ENCODE data around the gene PRKCA. TPM values are rescaled to one million over a fixed set of nuclear protein-coding genes. Genes with fewer than 3 reads are reported as not detected.
"Not testable (repeated sequence)": the region's sequence is repeated elsewhere in the genome, so short reads cannot be mapped to it uniquely, and the experiment has no call there.

PRKCA gene
- total RNA-seq, 2 donors from 2014 or later: 104 to 119 TPM

DNA sequence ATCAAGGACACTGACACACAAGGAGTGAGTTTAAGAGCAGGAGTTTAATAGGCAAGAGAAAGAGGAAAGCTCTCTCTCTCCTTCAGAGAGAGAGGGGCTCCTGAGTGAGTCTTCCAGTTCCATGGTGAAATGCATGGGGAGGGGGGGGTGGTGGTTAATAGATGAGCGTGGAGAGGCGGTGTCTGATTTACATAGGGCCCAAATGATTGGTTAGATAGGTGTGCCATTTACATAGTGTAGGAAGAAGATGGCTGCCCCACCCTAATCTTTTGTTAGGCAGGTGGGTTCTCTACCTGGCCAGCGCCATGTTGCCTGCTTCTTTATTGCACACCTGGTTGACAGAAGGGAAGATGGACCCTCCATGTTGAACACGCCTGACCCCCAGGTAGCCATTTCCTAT, 282.5 kb downstream of the PRKCA start:
- H3K27ac Mint-ChIP-seq: peak overlapping the region in 1 of 2 donors; percentile 5
- ATAC-seq (no peak), DNase-seq (ENCODE audit: low spot score in 2 of 2) (no peak)
- H3K36me3 Mint-ChIP-seq: peaks cover 11 to 38% of the 10 kb centered on the region in 2 donors
- H3K9me3 Mint-ChIP-seq: peaks cover 0 to 9% of the 10 kb centered on the region in 2 donors

DNA sequence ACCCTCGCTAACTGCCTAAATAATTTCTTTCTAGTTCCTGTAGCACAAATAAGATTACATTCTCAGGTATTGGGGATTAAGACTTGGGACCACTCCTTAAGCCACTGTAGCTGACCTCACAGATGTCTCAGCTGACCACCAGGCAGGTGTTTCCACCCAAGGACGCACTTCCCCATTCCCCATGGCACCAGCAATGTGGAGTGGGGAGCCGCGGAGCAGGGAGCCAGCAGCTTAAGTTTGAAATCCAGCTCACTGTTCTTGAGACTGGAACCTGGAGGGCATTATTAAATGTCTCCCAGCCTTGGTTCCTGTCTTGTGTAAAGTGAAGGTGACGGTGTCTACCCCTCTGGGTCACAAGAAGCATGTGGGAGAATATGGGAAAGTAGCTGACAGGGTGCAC, 283.1 kb downstream of the PRKCA start:
- peaks cover 9 to 36% of the 10 kb centered on the region in 2 donors for H3K36me3 Mint-ChIP-seq
- no peak overlapping the region for H3K27ac Mint-ChIP-seq
- ATAC-seq (no peak), DNase-seq (ENCODE audit: low spot score in 2 of 2) (no peak)
- peaks cover 0 to 9% of the 10 kb centered on the region in 2 donors for H3K9me3 Mint-ChIP-seq

DNA sequence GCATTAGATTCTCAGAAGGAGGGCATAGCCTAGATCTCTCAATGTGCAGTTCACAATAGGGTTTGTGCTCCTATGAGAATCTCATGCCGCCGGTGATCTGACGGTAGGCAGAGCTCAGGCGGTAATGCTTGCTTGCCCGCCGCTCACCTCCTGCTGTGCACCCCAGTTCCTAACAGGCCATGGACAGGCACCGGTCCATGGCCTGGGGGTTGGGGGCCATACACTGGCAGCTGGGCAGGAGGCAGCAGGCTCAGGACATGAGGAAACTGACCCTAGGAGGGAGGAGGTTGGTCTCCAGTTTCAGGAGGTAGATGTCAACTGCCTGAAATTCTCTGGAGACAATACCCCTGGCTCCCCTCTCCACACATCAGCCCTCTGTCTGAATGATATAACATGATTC, 287.5 kb downstream of the PRKCA start:
- ATAC-seq: no peak
- peaks cover 0 to 3% of the 10 kb centered on the region in 2 donors for H3K9me3 Mint-ChIP-seq
- DNase-seq (ENCODE audit: low spot score in 2 of 2): no peak
- H3K27ac Mint-ChIP-seq: peak overlapping the region; percentile 10 to 63
- H3K36me3 Mint-ChIP-seq: peaks cover 6 to 9% of the 10 kb centered on the region in 2 donors

DNA sequence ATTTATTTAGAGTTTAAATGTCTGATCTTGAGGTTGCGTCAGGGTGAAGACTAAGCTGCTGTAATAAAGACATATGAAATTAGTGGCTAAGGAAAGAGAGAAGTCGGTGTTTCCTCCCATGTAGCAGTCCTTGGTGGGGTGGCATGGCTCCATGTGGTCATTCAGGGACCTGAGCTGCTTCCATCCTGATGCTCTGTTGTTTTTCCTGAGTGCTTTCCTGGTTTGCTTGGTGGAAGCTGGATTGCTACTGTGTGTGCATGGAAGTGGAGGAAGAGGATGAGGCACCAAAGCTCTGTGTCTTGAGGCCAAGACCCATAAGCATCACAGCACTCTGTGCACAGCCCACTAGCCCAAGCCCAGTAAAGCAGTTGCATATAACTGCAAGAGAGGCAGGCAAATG, 290.7 kb downstream of the PRKCA start:
- Mint-ChIP-seq H3K9me3 (peaks cover 0 to 3% of the 10 kb centered on the region in 2 donors), H3K36me3 (peaks cover 6 to 21% of the 10 kb centered on the region in 2 donors), H3K27ac (no peak overlapping the region)
- no peak for DNase-seq (ENCODE audit: low spot score in 2 of 2)
- ATAC-seq: no peak

DNA sequence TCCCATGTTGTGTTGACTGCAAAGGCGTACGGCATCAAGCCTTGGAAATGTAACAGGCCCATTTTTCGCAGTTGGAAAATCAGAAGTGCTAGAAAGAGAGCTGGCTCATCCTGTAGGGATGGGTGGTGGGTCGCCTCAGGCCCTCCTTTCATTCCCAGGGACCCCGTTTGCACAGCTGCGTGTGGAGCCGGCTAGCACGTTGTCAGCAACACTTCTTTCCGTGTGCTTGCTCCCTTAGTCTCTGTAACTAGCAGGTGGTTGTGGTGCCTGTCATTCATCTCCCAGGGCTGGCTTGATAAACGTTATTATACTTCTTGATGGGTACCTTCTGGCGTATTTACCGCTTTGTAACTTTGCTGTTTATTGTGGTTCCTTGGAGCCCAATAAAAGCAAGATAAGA, 293.5 kb downstream of the PRKCA start:
- ATAC-seq (no peak), DNase-seq (ENCODE audit: low spot score in 2 of 2) (no peak)
- peaks cover 6 to 21% of the 10 kb centered on the region in 2 donors for H3K36me3 Mint-ChIP-seq
- H3K9me3 Mint-ChIP-seq: peaks cover 0 to 3% of the 10 kb centered on the region in 2 donors
- no peak overlapping the region for H3K27ac Mint-ChIP-seq

DNA sequence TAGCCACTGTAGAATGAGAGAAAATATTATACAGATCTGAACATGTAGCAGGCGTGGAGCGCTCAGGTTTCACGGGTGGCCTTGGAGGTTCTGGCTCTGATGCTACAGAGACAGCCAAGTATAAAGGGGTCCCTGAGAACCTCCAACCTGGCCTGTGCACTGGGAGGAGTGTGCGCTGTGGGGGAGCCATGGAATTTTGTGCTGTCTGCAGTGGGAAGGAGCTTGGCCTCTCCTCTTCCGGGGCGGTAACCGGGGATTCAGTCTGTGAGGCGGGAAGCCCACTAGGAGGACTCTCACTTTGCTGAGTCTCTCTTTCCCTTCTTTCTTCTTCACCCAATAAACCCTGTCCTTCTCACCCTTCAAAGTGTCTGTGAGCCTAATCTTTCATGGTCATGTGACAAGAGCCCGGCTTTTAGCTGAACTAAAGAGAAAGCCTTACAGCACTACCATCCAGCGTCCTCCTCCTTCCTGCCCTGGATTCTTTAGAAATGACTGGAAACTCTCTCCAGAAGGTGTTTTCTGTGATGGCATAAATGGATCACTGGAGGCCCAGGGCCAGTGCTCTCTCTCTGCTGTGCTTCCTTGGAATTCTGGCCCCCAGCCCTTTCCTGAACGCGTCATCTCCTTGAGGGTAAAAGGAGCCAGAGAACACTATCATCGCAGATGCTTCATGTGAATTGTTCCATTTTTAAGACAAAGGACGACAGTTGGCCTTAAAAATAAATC, 300.4 kb downstream of the PRKCA start:
- DNase-seq (ENCODE audit: low spot score in 2 of 2) (no peak), ATAC-seq (no peak)
- Mint-ChIP-seq H3K9me3 (peaks cover 0 to 7% of the 10 kb centered on the region in 2 donors), H3K27ac (peak overlapping the region in 1 of 2 donors; percentile 29), H3K36me3 (peaks cover 7 to 19% of the 10 kb centered on the region in 2 donors)

DNA sequence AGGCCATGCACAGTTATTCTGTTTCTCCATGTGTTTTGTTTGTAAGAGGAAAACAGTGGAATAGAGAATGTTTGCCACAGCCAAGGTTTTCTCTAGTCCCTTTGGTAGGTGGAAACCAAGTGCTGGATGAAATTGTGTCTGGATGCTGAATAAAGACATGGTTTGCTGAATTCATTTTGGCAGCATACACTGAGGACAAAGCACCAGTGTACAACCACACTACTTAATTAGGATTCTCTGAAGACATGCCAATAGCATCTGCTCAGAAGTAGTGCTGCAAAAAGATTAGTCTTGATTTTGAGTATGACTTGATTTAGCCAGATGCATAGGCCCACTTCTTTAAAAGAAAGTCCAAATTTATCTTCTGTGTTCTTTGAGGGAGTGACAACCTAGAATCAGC, 302.0 kb downstream of the PRKCA start:
- Mint-ChIP-seq H3K36me3 (peaks cover 16 to 35% of the 10 kb centered on the region in 2 donors), H3K27ac (no peak overlapping the region), H3K9me3 (peaks cover 3 to 17% of the 10 kb centered on the region in 2 donors)
- DNase-seq (ENCODE audit: low spot score in 2 of 2) (no peak), ATAC-seq (no peak)

DNA sequence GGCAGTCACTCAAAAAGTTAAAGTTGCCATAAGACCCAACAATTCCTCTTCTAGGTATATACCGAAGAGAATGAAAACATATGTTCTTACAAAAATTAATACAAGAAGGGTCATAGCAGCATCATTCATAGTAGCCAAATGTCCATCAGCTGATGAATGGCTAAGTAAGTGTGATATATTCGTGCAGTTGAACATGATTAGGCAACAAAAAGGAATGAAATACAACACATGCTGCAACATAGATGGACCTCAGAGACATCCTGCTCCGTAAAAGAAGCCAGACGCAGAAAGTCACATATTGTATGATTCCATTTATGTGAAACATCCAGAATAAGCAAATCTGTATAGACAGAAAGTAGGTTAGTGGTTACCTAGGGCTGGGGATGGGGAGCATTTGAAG, 303.1 kb downstream of the PRKCA start:
- Mint-ChIP-seq H3K9me3 (peaks cover 8 to 22% of the 10 kb centered on the region in 2 donors), H3K27ac (no peak overlapping the region), H3K36me3 (peaks cover 25 to 43% of the 10 kb centered on the region in 2 donors)
- no peak for DNase-seq (ENCODE audit: low spot score in 2 of 2)
- ATAC-seq: no peak

DNA sequence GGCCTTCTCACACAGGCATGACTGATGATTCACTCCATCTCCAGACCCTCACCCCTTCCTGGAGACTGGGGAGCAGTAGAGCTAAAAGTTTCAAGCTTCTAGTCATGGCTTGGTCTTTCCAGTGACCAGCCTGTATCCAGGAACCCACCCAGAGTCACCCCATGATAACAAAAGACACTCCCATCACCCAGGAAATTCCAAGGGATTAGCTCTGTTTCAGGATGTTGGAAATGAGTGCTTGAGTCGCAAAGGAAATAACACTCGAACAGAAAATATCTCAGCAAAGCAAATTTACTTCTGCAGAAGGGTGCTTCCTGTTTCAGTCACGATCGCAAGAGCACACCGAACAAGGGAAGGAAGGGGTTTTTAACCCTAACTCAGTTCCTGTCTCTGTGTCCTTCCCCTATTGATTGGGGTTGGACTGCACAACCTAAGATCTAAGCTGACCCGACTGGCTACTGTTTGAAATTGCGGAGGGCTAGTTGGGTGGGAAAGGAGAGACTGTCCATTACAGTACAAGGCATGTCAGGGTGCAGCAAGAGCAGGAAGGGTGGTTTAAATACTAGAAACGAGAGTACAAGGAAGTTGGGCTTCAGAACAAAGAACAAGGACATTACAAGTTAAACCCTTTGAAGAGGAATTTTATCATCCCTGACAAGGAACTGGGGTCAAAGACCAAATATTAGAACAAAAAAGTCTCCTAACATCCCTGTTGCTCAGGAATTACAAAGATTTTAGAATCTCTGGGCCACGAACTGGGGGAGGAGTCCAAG, 308.1 kb downstream of the PRKCA start:
- Mint-ChIP-seq H3K36me3 (peaks cover 25 to 44% of the 10 kb centered on the region in 2 donors), H3K27ac (peak overlapping the region in 1 of 2 donors; percentile 40), H3K9me3 (peaks cover 10 to 24% of the 10 kb centered on the region in 2 donors)
- DNase-seq (ENCODE audit: low spot score in 2 of 2) (no peak), ATAC-seq (no peak)

DNA sequence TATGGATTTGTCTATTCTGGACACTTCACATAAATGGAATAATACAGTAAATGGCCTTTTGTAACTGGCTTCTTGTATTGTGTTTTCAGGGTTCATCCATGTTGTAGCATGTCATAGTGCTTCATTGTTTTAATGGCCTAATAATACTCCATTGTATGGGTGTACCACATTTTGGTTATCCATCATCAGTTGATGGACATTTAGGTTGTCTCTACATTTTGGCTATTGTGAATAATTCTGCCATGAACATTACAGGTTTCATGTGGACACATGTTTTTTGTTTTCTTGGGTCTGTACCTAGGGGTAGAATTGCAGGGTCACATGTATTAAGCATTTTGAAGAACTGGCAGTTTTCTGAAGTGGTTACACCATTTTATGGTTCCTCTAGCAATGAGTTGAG, 309.0 kb downstream of the PRKCA start:
- ATAC-seq (no peak), DNase-seq (ENCODE audit: low spot score in 2 of 2) (no peak)
- Mint-ChIP-seq H3K27ac (no peak overlapping the region), H3K9me3 (peaks cover 11 to 25% of the 10 kb centered on the region in 2 donors), H3K36me3 (peaks cover 21 to 46% of the 10 kb centered on the region in 2 donors)

DNA sequence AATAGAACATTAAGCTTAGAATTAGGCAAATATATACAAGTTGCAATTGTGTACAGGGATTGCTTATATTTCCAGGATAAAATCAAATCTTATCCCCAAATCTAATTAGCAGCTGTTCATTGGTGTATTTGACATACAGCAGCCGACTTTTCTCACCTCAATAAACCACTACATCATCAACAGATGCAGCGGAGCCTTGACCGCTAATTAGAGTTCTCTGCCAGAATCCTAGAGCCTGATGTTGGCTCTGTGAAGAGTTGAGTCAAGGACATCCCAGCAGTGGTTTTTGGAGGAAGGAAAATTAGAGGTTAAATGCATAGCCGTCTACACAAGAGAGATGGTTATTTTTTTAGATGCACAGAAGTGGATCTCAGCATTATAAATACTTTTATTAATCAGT, 310.6 kb downstream of the PRKCA start:
- H3K27ac Mint-ChIP-seq: no peak overlapping the region
- DNase-seq (ENCODE audit: low spot score in 2 of 2) (no peak), ATAC-seq (no peak)
- H3K9me3 Mint-ChIP-seq: peaks cover 13 to 28% of the 10 kb centered on the region in 2 donors
- H3K36me3 Mint-ChIP-seq: peaks cover 23 to 48% of the 10 kb centered on the region in 2 donors

DNA sequence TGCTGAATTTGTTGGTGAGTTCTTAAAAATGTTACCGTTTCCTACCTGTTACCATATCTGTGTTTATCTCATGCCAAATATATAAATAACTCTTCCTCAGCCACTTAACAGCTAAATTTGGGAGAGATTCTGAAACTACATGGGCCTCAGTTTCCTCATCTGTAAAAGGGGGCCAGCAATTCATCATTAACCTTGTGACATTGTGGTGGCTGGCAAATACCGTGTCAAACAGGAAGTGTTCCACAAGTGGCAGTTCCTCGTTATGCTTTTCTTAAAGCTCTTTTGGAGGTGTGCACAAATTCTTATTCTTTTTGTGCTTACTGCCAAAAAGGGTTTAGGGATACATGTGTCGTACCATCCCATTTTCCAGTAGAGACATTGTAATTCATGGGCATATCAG, 312.1 kb downstream of the PRKCA start:
- H3K9me3 Mint-ChIP-seq: peaks cover 9 to 16% of the 10 kb centered on the region in 2 donors
- peaks cover 14 to 33% of the 10 kb centered on the region in 2 donors for H3K36me3 Mint-ChIP-seq
- no peak for DNase-seq (ENCODE audit: low spot score in 2 of 2)
- ATAC-seq: no peak
- peak overlapping the region in 1 of 2 donors; percentile 54 for H3K27ac Mint-ChIP-seq

DNA sequence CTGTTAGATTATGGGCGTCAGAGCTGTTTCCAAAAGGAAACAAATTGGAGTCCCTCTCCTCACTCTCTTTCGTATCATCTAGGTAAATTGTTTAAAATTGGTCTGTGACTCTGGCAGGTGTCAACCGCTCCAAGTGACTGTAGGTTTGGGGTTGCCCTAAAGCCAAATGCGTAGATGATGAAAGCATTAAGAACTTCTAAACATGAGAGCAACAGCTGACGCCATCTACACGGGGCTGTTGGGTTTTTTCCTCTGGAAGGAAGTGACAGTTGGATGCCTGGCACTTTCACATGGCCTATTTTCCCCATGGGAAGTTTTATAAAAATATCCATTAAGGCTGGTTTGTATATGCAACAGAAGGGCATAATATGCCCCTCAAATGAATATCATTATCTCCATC, 316.8 kb downstream of the PRKCA start:
- ATAC-seq (no peak), DNase-seq (ENCODE audit: low spot score in 2 of 2) (no peak)
- H3K27ac Mint-ChIP-seq: no peak overlapping the region
- H3K9me3 Mint-ChIP-seq: peaks cover 4 to 9% of the 10 kb centered on the region in 2 donors
- H3K36me3 Mint-ChIP-seq: peaks cover 12 to 36% of the 10 kb centered on the region in 2 donors

DNA sequence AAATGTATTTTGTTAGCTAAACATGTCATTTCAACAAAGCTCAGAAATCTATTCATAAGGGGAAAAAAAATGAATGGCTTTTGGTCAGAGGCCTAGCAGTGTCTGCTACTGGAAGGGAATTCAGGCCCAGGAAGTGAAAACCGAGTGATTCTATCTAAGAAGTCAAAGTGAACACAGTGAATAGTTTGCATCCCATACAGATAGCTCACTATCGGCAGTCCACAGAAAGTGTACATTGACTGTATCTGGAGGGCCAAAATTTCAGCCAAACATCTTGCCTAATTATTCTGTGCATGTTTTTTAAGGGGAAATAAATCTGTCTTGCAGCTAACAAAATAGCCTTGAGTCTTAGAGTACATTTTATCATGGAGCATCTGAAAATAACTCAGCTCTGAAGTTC, 318.1 kb downstream of the PRKCA start:
- H3K36me3 Mint-ChIP-seq: peaks cover 12 to 36% of the 10 kb centered on the region in 2 donors
- H3K27ac Mint-ChIP-seq: peak overlapping the region in 1 of 2 donors; percentile 49
- ATAC-seq: no peak
- H3K9me3 Mint-ChIP-seq: peaks cover 4 to 9% of the 10 kb centered on the region in 2 donors
- DNase-seq (ENCODE audit: low spot score in 2 of 2): no peak

DNA sequence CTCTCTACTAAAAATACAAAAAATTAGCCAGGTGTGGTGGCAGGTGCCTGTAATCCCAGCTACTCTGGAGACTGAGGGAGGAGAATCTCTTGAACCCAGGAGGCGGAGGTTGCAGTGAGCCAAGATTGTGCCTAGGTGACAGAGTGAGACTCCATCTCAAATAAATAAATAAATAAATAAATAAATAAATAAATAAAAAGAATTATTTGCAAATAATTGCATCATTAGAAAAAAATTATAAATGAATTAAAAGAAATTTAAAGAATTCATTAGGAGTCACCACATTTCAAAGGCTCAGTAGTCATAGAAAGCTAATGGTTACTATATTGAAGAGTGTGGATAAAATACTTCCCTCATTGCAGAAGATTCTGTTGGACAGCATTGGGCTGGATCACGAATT, 322.2 kb downstream of the PRKCA start:
- peaks cover 8 to 24% of the 10 kb centered on the region in 2 donors for H3K36me3 Mint-ChIP-seq
- H3K27ac Mint-ChIP-seq; H3K9me3 Mint-ChIP-seq; DNase-seq (ENCODE audit: low spot score in 2 of 2); ATAC-seq: not testable (repeated sequence)

DNA sequence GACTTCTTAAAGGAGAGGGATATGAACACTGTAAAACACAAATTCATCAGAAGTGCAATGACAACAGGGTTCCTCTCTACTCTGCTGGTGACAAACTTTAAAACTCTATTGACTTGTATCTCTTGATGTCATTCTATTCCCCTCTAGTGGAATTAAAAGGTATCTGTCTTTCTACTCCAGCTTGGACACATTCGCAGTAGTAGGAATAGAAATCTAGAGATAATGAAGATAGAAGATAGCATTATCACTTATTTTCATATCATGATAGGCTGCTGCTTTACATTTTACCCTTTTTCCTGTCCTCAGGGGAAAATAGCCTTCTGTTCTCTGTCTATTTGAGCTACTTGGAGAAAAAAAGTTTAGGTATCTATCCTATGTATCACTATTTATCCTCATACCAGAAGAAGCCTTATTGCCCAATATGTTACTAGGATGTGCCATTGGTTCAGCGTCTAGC, 322.9 kb downstream of the PRKCA start:
- H3K36me3 Mint-ChIP-seq: peaks cover 8 to 24% of the 10 kb centered on the region in 2 donors
- peak in 1 of 2 donors; percentile 68 for ATAC-seq

DNA sequence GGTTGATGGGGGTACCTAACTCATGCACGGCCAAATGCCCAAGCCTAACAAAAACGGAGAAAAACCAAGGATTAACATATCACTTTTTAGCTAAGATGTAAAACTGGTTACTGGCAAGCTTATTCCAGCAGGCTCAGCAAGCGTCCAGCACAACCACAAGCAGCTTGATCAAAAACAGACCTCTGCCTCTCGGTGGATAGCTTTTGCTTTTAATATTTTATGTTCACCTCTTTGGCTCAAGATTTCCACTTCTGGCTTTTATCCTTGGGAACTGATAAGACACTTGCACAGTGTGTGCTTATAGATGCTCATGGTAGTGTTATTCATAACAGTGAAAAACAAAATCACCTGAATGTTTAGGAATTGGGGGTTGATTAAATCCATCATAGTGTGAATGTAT, 325.6 kb downstream of the PRKCA start:
- peaks cover 0 to 4% of the 10 kb centered on the region in 2 donors for H3K36me3 Mint-ChIP-seq

More for the DNA sequence above, 322.9 kb downstream of the PRKCA start:
- no peak overlapping the region for H3K27ac Mint-ChIP-seq
- peaks cover 0 to 4% of the 10 kb centered on the region in 2 donors for H3K9me3 Mint-ChIP-seq
- DNase-seq (ENCODE audit: low spot score in 2 of 2): no peak

More for the DNA sequence above, 325.6 kb downstream of the PRKCA start:
- no peak for DNase-seq (ENCODE audit: low spot score in 2 of 2)
- ATAC-seq: no peak
- Mint-ChIP-seq H3K27ac (peak overlapping the region in 1 of 2 donors; percentile 24), H3K9me3 (no peaks in the 10 kb centered on the region)
